ENCODE results near the gene INPP4B. TPM values are rescaled to one million over a fixed set of nuclear protein-coding genes. Genes with fewer than 3 reads are reported as not detected.

INPP4B gene
- total and polyA plus RNA-seq, 2 donors (not counting 1 experiment from before 2014, with no cell fraction given): 0.03 TPM; not detected in 1

DNA sequence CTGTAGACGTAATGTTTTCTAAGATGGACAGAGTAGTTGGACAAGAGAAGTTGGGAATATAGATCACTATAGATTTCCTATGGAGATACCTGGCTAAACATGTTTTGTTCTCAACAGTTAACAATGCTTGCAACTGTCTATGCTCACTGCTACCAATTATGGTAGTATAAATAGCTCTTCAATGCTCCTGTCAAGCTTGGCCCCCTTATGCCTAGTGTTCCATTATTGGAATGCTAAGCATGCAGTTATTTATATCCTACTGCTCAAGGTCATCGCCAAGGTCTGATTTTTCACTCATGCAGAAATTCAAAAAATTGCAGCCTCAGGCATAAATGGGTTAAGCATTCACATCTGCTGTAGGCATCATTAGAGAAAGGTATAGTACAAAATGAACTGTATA is 690.8 kb downstream of the INPP4B start:
- Mint-ChIP-seq H3K9me3 (ENCODE audit: insufficient read depth) (no peaks in the 10 kb centered on the region), H3K27ac (no peak overlapping the region), H3K4me1 (no peaks in the 10 kb centered on the region), H3K4me3 (no peak overlapping the region), H3K27me3 (no peaks in the 10 kb centered on the region)
- CTCF ChIA-PET: no interaction called here
- no peak overlapping the region for H3K4me3 ChIP-seq (ENCODE audit: control extremely low read depth in 1 of 5, extremely low read depth in 1 of 5, insufficient read depth in 1 of 5, low read depth in 2 of 5, low read length in 4 of 5)
- no peak for ATAC-seq (ENCODE audit: low read depth)
- no peaks in the 10 kb centered on the region for H3K4me1 ChIP-seq (ENCODE audit: control insufficient read depth in 2 of 2, insufficient read depth in 2 of 2, low read length in 2 of 2)
- no peak for TF ChIP-seq EZH2 (IDR thresholded peaks at IDR 0.05; ENCODE audit: borderline replicate concordance, insufficient read depth, low read depth, low read length, poor library complexity, severe bottlenecking)
- TF ChIP-seq, protein P1, sequence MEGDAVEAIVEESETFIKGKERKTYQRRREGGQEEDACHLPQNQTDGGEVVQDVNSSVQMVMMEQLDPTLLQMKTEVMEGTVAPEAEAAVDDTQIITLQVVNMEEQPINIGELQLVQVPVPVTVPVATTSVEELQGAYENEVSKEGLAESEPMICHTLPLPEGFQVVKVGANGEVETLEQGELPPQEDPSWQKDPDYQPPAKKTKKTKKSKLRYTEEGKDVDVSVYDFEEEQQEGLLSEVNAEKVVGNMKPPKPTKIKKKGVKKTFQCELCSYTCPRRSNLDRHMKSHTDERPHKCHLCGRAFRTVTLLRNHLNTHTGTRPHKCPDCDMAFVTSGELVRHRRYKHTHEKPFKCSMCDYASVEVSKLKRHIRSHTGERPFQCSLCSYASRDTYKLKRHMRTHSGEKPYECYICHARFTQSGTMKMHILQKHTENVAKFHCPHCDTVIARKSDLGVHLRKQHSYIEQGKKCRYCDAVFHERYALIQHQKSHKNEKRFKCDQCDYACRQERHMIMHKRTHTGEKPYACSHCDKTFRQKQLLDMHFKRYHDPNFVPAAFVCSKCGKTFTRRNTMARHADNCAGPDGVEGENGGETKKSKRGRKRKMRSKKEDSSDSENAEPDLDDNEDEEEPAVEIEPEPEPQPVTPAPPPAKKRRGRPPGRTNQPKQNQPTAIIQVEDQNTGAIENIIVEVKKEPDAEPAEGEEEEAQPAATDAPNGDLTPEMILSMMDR (IDR thresholded peaks at IDR 0.05): no peak
- H3K27me3 ChIP-seq (replicated peaks in 1 of 4; ENCODE audit: control extremely low read depth in 1 of 4, control insufficient read depth in 3 of 4, insufficient read depth in 4 of 4, low read length in 3 of 4): no peaks in the 10 kb centered on the region
- WGBS (ENCODE audit: insufficient coverage): 100% methylated on average over 1 of the region's 2 CpGs
- DNase-seq: no peak
- no peak overlapping the region for H3K4me2 ChIP-seq (replicated peaks; ENCODE audit: low read depth, low read length, poor library complexity, severe bottlenecking)
- intact Hi-C loops (cut with micrococcal nuclease): no loop called here
- no peak overlapping the region for H3K27ac ChIP-seq (ENCODE audit: low read length in 2 of 2)
- no peaks in the 10 kb centered on the region for H3K9me3 ChIP-seq (ENCODE audit: control extremely low read depth in 1 of 3, control insufficient read depth in 2 of 3, insufficient read depth in 1 of 3, low read length in 2 of 3)
- H4K20me1 ChIP-seq (ENCODE audit: control insufficient read depth, insufficient read depth, low read length, poor library complexity, severe bottlenecking): no peaks in the 10 kb centered on the region
- H3K79me2 ChIP-seq (ENCODE audit: control insufficient read depth, insufficient read depth, low read length): no peaks in the 10 kb centered on the region
- no peaks in the 10 kb centered on the region for H3K36me3 ChIP-seq (replicated peaks in 1 of 2; ENCODE audit: control extremely low read depth in 1 of 2, control insufficient read depth in 1 of 2, extremely low read depth in 1 of 2, insufficient read depth in 2 of 2, low read length in 1 of 2)
- POLR2A ChIA-PET: no interaction called here
- H2AFZ ChIP-seq (ENCODE audit: insufficient read depth, low read depth, low read length, poor library complexity, severe bottlenecking): no peak overlapping the region
- H3K9ac ChIP-seq (ENCODE audit: low read length): no peak overlapping the region

DNA sequence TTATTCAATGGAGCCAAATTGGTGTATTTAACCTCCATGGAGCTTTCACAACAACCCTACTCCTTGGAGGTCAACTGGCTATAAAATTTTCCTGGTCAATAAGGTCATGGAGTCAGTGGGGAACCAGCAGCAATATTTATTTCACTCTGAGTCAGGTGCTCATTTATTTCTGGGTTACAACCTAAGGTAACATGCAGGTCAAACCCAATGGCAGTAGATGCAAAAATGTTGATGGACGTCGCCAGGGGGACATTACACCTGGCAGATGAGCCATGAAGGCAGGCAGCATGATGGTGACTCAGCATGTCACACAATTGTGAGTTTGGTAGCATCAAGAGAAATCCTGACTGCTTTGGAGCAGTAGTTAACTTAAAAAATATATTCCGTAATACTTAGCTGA is 695.6 kb downstream of the INPP4B start:
- DNase-seq (no peak), ATAC-seq (ENCODE audit: low read depth) (no peak)
- no peak overlapping the region for H3K4me2 ChIP-seq (replicated peaks; ENCODE audit: low read depth, low read length, poor library complexity, severe bottlenecking)
- H3K36me3 ChIP-seq (replicated peaks in 1 of 2; ENCODE audit: control extremely low read depth in 1 of 2, control insufficient read depth in 1 of 2, extremely low read depth in 1 of 2, insufficient read depth in 2 of 2, low read length in 1 of 2): no peaks in the 10 kb centered on the region
- no peak overlapping the region for H3K27ac Mint-ChIP-seq
- no peak overlapping the region for H3K9ac ChIP-seq (ENCODE audit: low read length)
- H3K9me3 Mint-ChIP-seq (ENCODE audit: insufficient read depth): no peaks in the 10 kb centered on the region
- no peak overlapping the region for H3K4me3 Mint-ChIP-seq
- H3K27me3 Mint-ChIP-seq: no peaks in the 10 kb centered on the region
- H3K9me3 ChIP-seq (ENCODE audit: control extremely low read depth in 1 of 3, control insufficient read depth in 2 of 3, insufficient read depth in 1 of 3, low read length in 2 of 3): no peaks in the 10 kb centered on the region
- ChIA-PET POLR2A (no interaction called here), CTCF (no interaction called here)
- intact Hi-C loops (cut with micrococcal nuclease): no loop called here
- no peaks in the 10 kb centered on the region for H4K20me1 ChIP-seq (ENCODE audit: control insufficient read depth, insufficient read depth, low read length, poor library complexity, severe bottlenecking)
- H3K79me2 ChIP-seq (ENCODE audit: control insufficient read depth, insufficient read depth, low read length): no peaks in the 10 kb centered on the region
- WGBS (ENCODE audit: insufficient coverage): 100% methylated on average over 2 of the region's 3 CpGs
- H2AFZ ChIP-seq (ENCODE audit: insufficient read depth, low read depth, low read length, poor library complexity, severe bottlenecking): no peak overlapping the region
- no peak overlapping the region for H3K27ac ChIP-seq (ENCODE audit: low read length in 2 of 2)
- H3K27me3 ChIP-seq (replicated peaks in 1 of 4; ENCODE audit: control extremely low read depth in 1 of 4, control insufficient read depth in 3 of 4, insufficient read depth in 4 of 4, low read length in 3 of 4): no peaks in the 10 kb centered on the region
- TF ChIP-seq, protein P1 (IDR thresholded peaks at IDR 0.05): no peak
- TF ChIP-seq EZH2 (IDR thresholded peaks at IDR 0.05; ENCODE audit: borderline replicate concordance, insufficient read depth, low read depth, low read length, poor library complexity, severe bottlenecking): no peak
- no peak overlapping the region for H3K4me3 ChIP-seq (ENCODE audit: control extremely low read depth in 1 of 5, extremely low read depth in 1 of 5, insufficient read depth in 1 of 5, low read depth in 2 of 5, low read length in 4 of 5)
- H3K4me1 ChIP-seq (ENCODE audit: control insufficient read depth in 2 of 2, insufficient read depth in 2 of 2, low read length in 2 of 2): no peaks in the 10 kb centered on the region
- H3K4me1 Mint-ChIP-seq: no peaks in the 10 kb centered on the region

All from B cell (primary cell).